Measurements from ENCODE around the gene NAV3. TPM values are rescaled to one million over a fixed set of nuclear protein-coding genes. Genes with fewer than 3 reads are reported as not detected.
A peak's percentile ranks its signal among the peaks of the same experiment; 100 is the strongest.

The NAV3 gene
- total and polyA plus RNA-seq, 2 of the 4 experiments (the other 2 are of a cell fraction): 25.5 to 106 TPM

- Histone ChIP-seq H3K4me2 (ENCODE audit: low read depth, low read length) (no peak overlapping the region), H3K9me1 (ENCODE audit: insufficient read depth, low read length) (no peaks in the 10 kb centered on the region), H3K4me1 (ENCODE audit: control insufficient read depth, insufficient read depth, low read length) (peaks cover 6% of the 10 kb centered on the region; the same call in 1 of the 2 replicates), H3K36me3 (ENCODE audit: control insufficient read depth, insufficient read depth, low read length) (peaks cover 11% of the 10 kb centered on the region), H3K9ac (ENCODE audit: low read depth, low read length) (no peak overlapping the region), H3K18ac (ENCODE audit: low read depth, low read length) (no peak overlapping the region), H2AK9ac (replicated peaks; ENCODE audit: low read depth, low read length, poor library complexity) (no peak overlapping the region), H2BK15ac (ENCODE audit: low read depth, low read length) (no peak overlapping the region), H2AFZ (replicated peaks; ENCODE audit: low read length, poor library complexity) (no peak overlapping the region), H4K20me1 (ENCODE audit: insufficient read depth, low read length) (no peaks in the 10 kb centered on the region), H2BK20ac (ENCODE audit: low read depth, low read length) (no peak overlapping the region), H3K27ac (ENCODE audit: insufficient read depth, low read length) (no peak overlapping the region), H4K91ac (ENCODE audit: insufficient read depth, low read depth, low read length) (no peak overlapping the region), H3K9me3 (ENCODE audit: control insufficient read depth, insufficient read depth, low read length) (no peaks in the 10 kb centered on the region), H3K4me3 (ENCODE audit: insufficient read depth, low read depth, low read length) (no peak overlapping the region), H3K56ac (ENCODE audit: extremely low read depth, insufficient read depth, low read length) (no peak overlapping the region), H2BK120ac (ENCODE audit: low read depth, low read length) (no peak overlapping the region), H2AK5ac (ENCODE audit: low read depth, low read length) (no peak overlapping the region), H3K4ac (ENCODE audit: low read depth, low read length) (no peak overlapping the region), H3K23ac (ENCODE audit: low read depth, low read length) (no peak overlapping the region), H2BK5ac (ENCODE audit: low read depth, low read length, poor library complexity, severe bottlenecking) (no peak overlapping the region), H3K14ac (replicated peaks; ENCODE audit: low read depth, low read length) (no peak overlapping the region), H3K79me1 (ENCODE audit: low read depth in 1 of 2, low read length in 2 of 2) (peaks cover 0 to 3% of the 10 kb centered on the region in 2 experiments; a peak in 1 of 4 replicates), H3K27me3 (ENCODE audit: control insufficient read depth, insufficient read depth, low read length) (no peaks in the 10 kb centered on the region), H4K8ac (ENCODE audit: low read depth in 2 of 2, low read length in 2 of 2) (no peak overlapping the region), H4K5ac (ENCODE audit: low read depth, low read length) (no peak overlapping the region)
- ATAC-seq (ENCODE audit: low read depth) (peak; percentile 63), DNase-seq (peak; percentile 48)
- TF ChIP-seq SMC3 (IDR thresholded peaks at IDR 0.05; ENCODE audit: low read depth, low read length): peak; percentile 57
- TF ChIP-seq RAD21 (IDR thresholded peaks at IDR 0.05; ENCODE audit: low read length): peak; percentile 69
- no peak for TF ChIP-seq MAFK (IDR thresholded peaks at IDR 0.05; ENCODE audit: low read depth, low read length)
- peak; percentile 68 for TF ChIP-seq CTCF (conservative IDR thresholded peaks at IDR 0.05; ENCODE audit: low read depth, low read length)
- POLR2A ChIA-PET (ENCODE audit: unreplicated experiment): no interaction called here
- in situ Hi-C loops (cut with MboI; ENCODE audit: low sequenced_read_pairs) (loop anchor here (10.0 to 25.0 kb wide), 2 partner anchors 993 to 1181 kb away; no protein-coding TSS in a partner anchor), intact Hi-C loops (cut with micrococcal nuclease) (loop anchor here (5.0 to 10.0 kb wide), 5 partner anchors 243 to 1193 kb away; partner anchors contain the start of gene SYT1), dilution Hi-C loops (cut with HindIII; ENCODE audit: low sequenced_read_pairs, unreplicated experiment) (no loop called here)
- no CpG with 5 or more reads among the region's 3 CpGs for WGBS, 2 experiments (ENCODE audit: extremely low coverage in 2 of 2, insufficient read length in 1 of 2)
- CTCF ChIA-PET: interaction anchor here (1.1 kb wide), 1 partner anchor 11 kb away, joined by 3 read pairs; no protein-coding TSS in a partner anchor
- no TSS peak for BruUV-seq (replicated peaks)
Measured at GRCh38 chr12:78181544-78182162, 351.0 kb downstream of the NAV3 start.

All from IMR-90 (cell line).